HG03469 (cell line): Measurements from ENCODE around the gene ADAM23.
"Not testable (repeated sequence)": the region's sequence is repeated elsewhere in the genome, so short reads cannot be mapped to it uniquely, and the experiment has no call there.

Experiments
- ATAC-seq: cut with Tn5 transposase; IDR thresholded peaks from one replicate; pipeline ENCODE4 v1.9.1; 2021; ENCODE audit warnings: mild to moderate bottlenecking, moderate library complexity, moderate number of reproducible peaks; ENCODE audit not compliant: unreplicated experiment

ADAM23 gene

GRCh38 chr2:206442833-206443734 is at the start of gene ADAM23:
ADAM23 (plus strand) TSS chr2:206443532; CDS start chr2:206443867, 335 bp downstream.
- no peak for ATAC-seq

- no peak for ATAC-seq
Observed at GRCh38 chr2:206396211-206396610, 47.1 kb upstream of the ADAM23 start.

GRCh38 chr2:206402956-206403569 is 40.3 kb upstream of the ADAM23 start:
- ATAC-seq: not testable (repeated sequence)

- peak; percentile 89 for ATAC-seq
Observed at GRCh38 chr2:206408323-206409320, 34.7 kb upstream of the ADAM23 start.

- ATAC-seq: no peak
Observed at GRCh38 chr2:206410714-206411113, 32.6 kb upstream of the ADAM23 start.

- no peak for ATAC-seq
Observed at GRCh38 chr2:206415618-206416243, 27.6 kb upstream of the ADAM23 start.

GRCh38 chr2:206418968-206419367 is 24.4 kb upstream of the ADAM23 start:
- ATAC-seq: no peak

- ATAC-seq: no peak
Observed at GRCh38 chr2:206420721-206421120, 22.6 kb upstream of the ADAM23 start.

GRCh38 chr2:206422493-206422892 is 20.8 kb upstream of the ADAM23 start:
- no peak for ATAC-seq

GRCh38 chr2:206423147-206423546 is 20.2 kb upstream of the ADAM23 start:
- peak; percentile 46 for ATAC-seq

GRCh38 chr2:206424134-206424533 is 19.2 kb upstream of the ADAM23 start:
- ATAC-seq: no peak

- ATAC-seq: no peak
Observed at GRCh38 chr2:206428783-206429182, 14.5 kb upstream of the ADAM23 start.

GRCh38 chr2:206430452-206430851 is 12.9 kb upstream of the ADAM23 start:
- ATAC-seq: no peak

- no peak for ATAC-seq
Observed at GRCh38 chr2:206431439-206431838, 11.9 kb upstream of the ADAM23 start.

GRCh38 chr2:206432193-206433082 is 10.9 kb upstream of the ADAM23 start:
- ATAC-seq: no peak

- no peak for ATAC-seq
Observed at GRCh38 chr2:206433190-206433589, 10.1 kb upstream of the ADAM23 start.

- ATAC-seq: no peak
Observed at GRCh38 chr2:206433686-206434085, 9.6 kb upstream of the ADAM23 start.

- ATAC-seq: no peak
Observed at GRCh38 chr2:206435742-206436141, 7.6 kb upstream of the ADAM23 start.

- no peak for ATAC-seq
Observed at GRCh38 chr2:206438196-206438724, 5.1 kb upstream of the ADAM23 start.
